Effector memory CD4-positive, alpha-beta T cell (primary cell): ENCODE results near the gene ZNF568.

Experiments used
- DNase-seq, 3 donors: peaks; one replicate each; pipeline ENCODE4 v3.0.0-alpha.2; 2020
- H3K27ac ChIP-seq: 2 replicates; pipeline ENCODE4 v1.7.0; 2013; ENCODE audit warnings: mild to moderate bottlenecking, low read length, moderate library complexity; ENCODE audit not compliant: insufficient read depth, poor library complexity, severe bottlenecking
- H3K27me3 ChIP-seq: replicated peaks from 2 replicates; pipeline ENCODE4 v1.7.0; 2013; ENCODE audit warnings: mild to moderate bottlenecking, low read length; ENCODE audit not compliant: insufficient read depth, control insufficient read depth, poor library complexity, severe bottlenecking
- H3K36me3 ChIP-seq: 2 replicates; pipeline ENCODE4 v1.7.0; 2013; ENCODE audit warnings: mild to moderate bottlenecking, low read length, moderate library complexity; ENCODE audit not compliant: control insufficient read depth, insufficient read depth
- H3K4me1 ChIP-seq: 2 replicates; pipeline ENCODE4 v1.7.0; 2013; ENCODE audit warnings: low read length, mild to moderate bottlenecking; ENCODE audit not compliant: control insufficient read depth, insufficient read depth, poor library complexity, severe bottlenecking
- H3K4me3 ChIP-seq: 2 replicates; pipeline ENCODE4 v1.7.0; 2013; ENCODE audit warnings: low read length, low read depth, mild to moderate bottlenecking; ENCODE audit not compliant: insufficient read depth, poor library complexity, severe bottlenecking
- H3K9me3 ChIP-seq: 2 replicates; pipeline ENCODE4 v1.7.0; 2013; ENCODE audit warnings: mild to moderate bottlenecking, low read length, moderate library complexity; ENCODE audit not compliant: control insufficient read depth

ZNF568 gene

DNA sequence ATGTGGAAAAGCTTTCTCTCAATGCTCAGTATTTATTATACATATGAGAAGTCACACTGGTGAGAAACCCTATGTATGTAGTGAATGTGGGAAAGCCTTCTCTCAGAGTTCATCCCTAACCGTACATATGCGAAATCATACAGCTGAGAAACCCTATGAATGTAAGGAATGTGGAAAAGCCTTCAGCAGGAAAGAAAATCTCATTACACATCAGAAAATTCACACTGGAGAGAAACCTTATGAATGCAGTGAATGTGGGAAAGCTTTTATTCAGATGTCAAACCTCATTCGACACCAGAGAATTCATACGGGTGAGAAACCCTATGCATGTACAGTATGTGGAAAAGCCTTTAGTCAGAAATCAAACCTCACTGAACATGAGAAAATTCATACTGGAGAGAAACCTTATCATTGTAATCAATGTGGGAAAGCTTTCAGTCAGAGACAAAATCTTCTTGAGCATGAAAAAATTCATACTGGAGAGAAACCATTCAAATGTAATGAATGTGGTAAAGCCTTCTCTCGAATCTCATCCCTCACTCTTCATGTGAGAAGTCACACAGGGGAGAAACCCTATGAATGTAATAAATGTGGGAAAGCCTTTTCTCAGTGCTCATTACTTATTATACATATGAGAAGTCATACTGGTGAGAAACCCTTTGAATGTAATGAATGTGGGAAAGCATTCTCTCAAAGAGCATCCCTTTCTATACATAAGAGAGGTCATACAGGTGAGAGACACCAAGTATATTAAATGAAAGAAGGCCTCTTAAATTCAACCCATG, 34.4 kb downstream of the ZNF568 start:
- no peaks in the 10 kb centered on the region for H3K27me3 ChIP-seq
- peaks cover 21% of the 10 kb centered on the region for H3K9me3 ChIP-seq
- H3K27ac ChIP-seq = no peak overlapping the region
- H3K4me1 ChIP-seq = no peaks in the 10 kb centered on the region
- H3K4me3 ChIP-seq = no peak overlapping the region
- peaks cover 36% of the 10 kb centered on the region for H3K36me3 ChIP-seq
- no peak for DNase-seq

DNA sequence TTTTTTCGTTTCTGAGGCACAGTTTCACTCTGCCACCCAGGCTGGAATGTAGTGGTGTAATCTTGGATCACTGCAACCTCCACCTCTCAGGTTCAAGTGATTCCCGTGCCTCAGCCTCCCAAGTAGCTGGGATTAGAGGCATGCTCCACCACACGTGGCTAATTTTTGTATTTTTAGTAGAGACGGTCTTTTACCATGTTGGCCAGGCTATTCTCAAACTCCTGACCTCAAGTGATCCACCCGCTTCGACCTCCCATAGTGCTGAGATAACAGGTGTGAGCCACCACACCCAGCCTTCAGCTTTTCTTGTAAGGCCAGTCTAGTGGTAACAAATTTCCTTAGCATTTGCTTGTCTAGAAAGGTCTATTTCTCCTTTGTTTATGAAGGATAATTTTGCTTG, 46.2 kb downstream of the ZNF568 start:
- no peaks in the 10 kb centered on the region for H3K4me1 ChIP-seq
- H3K9me3 ChIP-seq = peaks cover 3% of the 10 kb centered on the region
- H3K4me3 ChIP-seq = no peak overlapping the region
- DNase-seq = no peak
- no peaks in the 10 kb centered on the region for H3K36me3 ChIP-seq
- no peak overlapping the region for H3K27ac ChIP-seq
- H3K27me3 ChIP-seq = no peaks in the 10 kb centered on the region

DNA sequence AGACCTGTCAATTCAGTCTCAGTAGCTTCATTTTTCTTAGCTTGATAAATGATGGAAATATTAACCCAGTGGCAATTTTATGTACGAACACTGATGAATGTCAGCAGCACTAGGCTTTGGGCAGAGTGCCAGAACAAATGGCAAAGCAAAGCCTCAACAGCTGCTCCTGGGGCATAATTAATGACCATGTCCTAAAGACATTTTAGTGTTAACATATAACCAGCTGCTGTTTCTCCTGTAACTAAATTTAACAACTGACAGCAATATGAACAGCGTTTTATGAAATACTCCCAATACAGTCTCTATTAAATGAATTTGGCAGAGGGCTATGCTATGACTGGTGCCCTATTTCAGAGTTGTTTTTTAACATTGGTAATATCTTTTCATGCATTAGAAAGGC, 47.1 kb downstream of the ZNF568 start:
- H3K9me3 ChIP-seq = peaks cover 3% of the 10 kb centered on the region
- H3K27ac ChIP-seq = no peak overlapping the region
- no peak overlapping the region for H3K4me3 ChIP-seq
- no peaks in the 10 kb centered on the region for H3K36me3 ChIP-seq
- no peaks in the 10 kb centered on the region for H3K27me3 ChIP-seq
- no peaks in the 10 kb centered on the region for H3K4me1 ChIP-seq
- DNase-seq = no peak

GRCh38 chr19:36972571-36972970, 56.4 kb downstream of the ZNF568 start:
- DNase-seq = no peak
- Histone ChIP-seq H3K9me3 (no peaks in the 10 kb centered on the region), H3K27ac (peak overlapping the region; percentile 66), H3K27me3 (no peaks in the 10 kb centered on the region), H3K4me3 (peak overlapping the region; percentile 72), H3K36me3 (no peaks in the 10 kb centered on the region), H3K4me1 (peaks cover 4% of the 10 kb centered on the region)

DNA sequence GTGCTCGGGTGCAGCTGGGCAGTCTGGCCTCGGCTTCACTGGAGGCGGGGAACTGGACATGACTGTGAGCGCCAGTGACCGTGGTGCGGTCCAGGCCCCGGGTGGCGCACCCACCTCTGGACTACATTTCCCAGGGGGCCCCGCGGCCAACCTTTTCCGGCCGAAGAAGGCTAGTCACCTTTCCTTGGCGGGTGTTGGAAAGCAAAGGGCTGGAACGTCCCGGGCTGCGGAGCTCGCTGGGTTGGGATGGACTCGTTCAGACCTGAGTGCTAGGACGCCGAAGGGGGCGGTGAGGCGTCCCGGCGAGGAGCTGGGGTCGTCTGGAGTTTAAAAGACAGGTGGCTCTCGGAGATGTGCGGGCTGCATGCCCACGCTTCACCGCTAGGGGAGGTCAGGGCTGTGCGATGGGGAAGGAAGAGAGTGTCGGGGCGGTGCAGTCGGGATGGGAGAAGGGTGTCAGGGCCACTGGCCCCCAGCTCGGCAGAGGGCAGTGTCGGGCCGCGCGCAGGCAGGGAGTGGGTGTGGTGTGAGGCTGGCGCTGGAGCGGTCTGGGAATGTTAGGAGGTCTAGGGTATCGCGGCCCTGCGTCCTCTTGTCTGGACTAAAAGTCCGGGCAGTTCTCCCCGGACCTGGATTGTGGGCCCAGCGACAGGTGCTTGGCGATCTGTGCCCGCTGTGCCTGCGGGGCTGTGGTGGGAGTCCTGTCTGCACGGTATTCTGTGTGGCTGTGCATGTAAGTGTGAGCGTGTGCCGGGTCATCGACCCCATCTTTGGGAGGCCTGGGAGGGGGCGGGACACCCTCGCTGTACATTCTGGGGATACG, 57.1 kb downstream of the ZNF568 start:
- DNase-seq = peak; percentile 39 to 73 (median 51)
- Histone ChIP-seq H3K27ac (peak overlapping the region; percentile 66), H3K4me1 (peaks cover 4% of the 10 kb centered on the region), H3K36me3 (no peaks in the 10 kb centered on the region), H3K4me3 (peak overlapping the region; percentile 72), H3K9me3 (no peaks in the 10 kb centered on the region), H3K27me3 (no peaks in the 10 kb centered on the region)

- Histone ChIP-seq H3K27ac (no peak overlapping the region), H3K36me3 (no peaks in the 10 kb centered on the region), H3K9me3 (no peaks in the 10 kb centered on the region), H3K4me3 (peak overlapping the region; percentile 72), H3K4me1 (peaks cover 4% of the 10 kb centered on the region), H3K27me3 (no peaks in the 10 kb centered on the region)
- no peak for DNase-seq
Measured at GRCh38 chr19:36973844-36974195, 57.7 kb downstream of the ZNF568 start.

DNA sequence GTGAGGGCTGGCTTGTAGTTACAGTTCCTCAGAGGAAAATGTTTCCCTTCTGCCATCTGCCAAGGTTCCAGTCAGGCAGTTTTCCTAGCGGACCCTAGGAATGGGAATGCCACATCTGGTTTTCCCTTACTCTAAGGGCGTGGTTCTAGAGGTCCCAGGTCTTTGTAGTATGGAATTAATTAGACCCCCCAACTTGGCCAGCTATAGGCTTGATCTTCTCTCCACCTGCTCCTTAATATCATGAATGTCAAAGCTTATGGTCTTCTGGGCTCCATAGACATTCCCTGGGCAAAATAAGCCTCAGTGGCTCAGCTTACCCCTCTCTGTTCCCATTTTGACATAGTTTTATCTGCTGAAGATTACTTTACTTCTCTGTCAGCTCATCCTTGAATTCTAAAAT, 70.0 kb downstream of the ZNF568 start:
- H3K4me3 ChIP-seq = no peak overlapping the region
- H3K4me1 ChIP-seq = no peaks in the 10 kb centered on the region
- no peak overlapping the region for H3K27ac ChIP-seq
- H3K27me3 ChIP-seq = no peaks in the 10 kb centered on the region
- peaks cover 14% of the 10 kb centered on the region for H3K9me3 ChIP-seq
- peaks cover 10% of the 10 kb centered on the region for H3K36me3 ChIP-seq
- no peak for DNase-seq

- Histone ChIP-seq H3K27me3 (no peaks in the 10 kb centered on the region), H3K9me3 (peaks cover 14% of the 10 kb centered on the region), H3K4me1 (no peaks in the 10 kb centered on the region), H3K36me3 (peaks cover 15% of the 10 kb centered on the region), H3K27ac (no peak overlapping the region), H3K4me3 (no peak overlapping the region)
- no peak for DNase-seq
Measured at GRCh38 chr19:36986601-36987000, 70.5 kb downstream of the ZNF568 start.

GRCh38 chr19:36987091-36987490, 71.0 kb downstream of the ZNF568 start:
- H3K36me3 ChIP-seq = peaks cover 17% of the 10 kb centered on the region
- H3K27ac ChIP-seq = no peak overlapping the region
- H3K4me1 ChIP-seq = no peaks in the 10 kb centered on the region
- H3K27me3 ChIP-seq = no peaks in the 10 kb centered on the region
- H3K4me3 ChIP-seq = no peak overlapping the region
- no peak for DNase-seq
- H3K9me3 ChIP-seq = peaks cover 14% of the 10 kb centered on the region

DNA sequence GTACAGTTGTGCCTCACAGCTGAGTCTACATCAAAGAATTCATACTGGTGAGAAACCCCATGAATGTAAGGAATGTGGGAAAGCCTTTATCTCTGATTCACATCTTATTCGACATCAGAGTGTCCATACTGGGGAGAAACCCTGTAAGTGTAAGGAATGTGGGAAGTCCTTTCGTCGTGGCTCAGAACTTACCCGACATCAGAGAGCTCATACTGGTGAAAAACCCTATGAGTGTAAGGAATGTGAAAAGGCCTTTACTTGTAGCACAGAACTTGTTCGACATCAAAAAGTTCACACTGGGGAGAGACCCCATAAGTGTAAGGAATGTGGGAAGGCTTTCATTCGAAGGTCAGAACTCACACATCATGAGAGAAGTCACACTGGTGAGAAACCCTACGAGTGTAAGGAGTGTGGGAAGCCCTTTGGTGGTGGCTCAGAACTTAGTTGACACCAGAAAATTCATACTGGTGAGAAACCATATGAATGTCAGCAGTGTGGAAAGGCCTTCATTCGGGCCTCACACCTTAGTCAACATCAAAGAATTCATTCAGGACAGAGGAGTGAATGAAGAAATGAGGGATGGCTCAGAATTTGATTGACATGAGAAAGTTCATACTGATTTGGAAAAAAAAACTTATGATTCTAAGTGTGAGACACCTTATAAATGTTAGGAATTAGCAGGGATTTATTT, 81.2 kb downstream of the ZNF568 start:
- H3K27me3 ChIP-seq = no peaks in the 10 kb centered on the region
- H3K27ac ChIP-seq = no peak overlapping the region
- no peaks in the 10 kb centered on the region for H3K4me1 ChIP-seq
- peaks cover 44% of the 10 kb centered on the region for H3K36me3 ChIP-seq
- H3K4me3 ChIP-seq = no peak overlapping the region
- no peak for DNase-seq
- peaks cover 19% of the 10 kb centered on the region for H3K9me3 ChIP-seq
